GM12878 (cell line): ENCODE results near the gene CETP. TPM values are rescaled to one million over a fixed set of nuclear protein-coding genes. Genes with fewer than 3 reads are reported as not detected.

ENCODE experiments used
- BCLAF1 ChIP-seq: fragments of 450-650 bp; IDR thresholded peaks from 2 replicates; pipeline ENCODE4 v1.6.1; 2017; ENCODE audit warnings: antibody characterized with exemption, mild to moderate bottlenecking, moderate library complexity
- BMI1 ChIP-seq: fragments of 450-650 bp; IDR thresholded peaks from 2 replicates; pipeline ENCODE4 v1.6.1; 2016; ENCODE audit warnings: mild to moderate bottlenecking, moderate library complexity, borderline replicate concordance
- CBFB ChIP-seq: IDR thresholded peaks from 2 replicates; pipeline ENCODE4 v1.6.1; 2016; ENCODE audit warnings: antibody characterized with exemption, low read depth
- EGR1 ChIP-seq, 2 experiments: IDR thresholded peaks; 1 replicate in 1 of 2; 2 replicates in 1 of 2; pipeline ENCODE4 v1.6.1; 2011 to 2012; ENCODE audit warnings: low read depth in 2 of 2, low read length in 2 of 2, borderline replicate concordance in 1 of 2, mild to moderate bottlenecking in 1 of 2, moderate library complexity in 1 of 2
- KAT2A ChIP-seq: conservative IDR thresholded peaks from 2 replicates; pipeline ENCODE4 v1.6.1; 2011; ENCODE audit warnings: low read depth, low read length; ENCODE audit not compliant: control insufficient read depth
- MEF2B ChIP-seq: fragments of 450-650 bp; IDR thresholded peaks from 2 replicates; pipeline ENCODE4 v1.6.1; 2018; ENCODE audit warnings: mild to moderate bottlenecking, moderate library complexity; ENCODE audit not compliant: partially characterized antibody, poor library complexity, severe bottlenecking
- NRF1 ChIP-seq: conservative IDR thresholded peaks from 2 replicates; pipeline ENCODE4 v1.6.1; 2011; ENCODE audit warnings: mild to moderate bottlenecking, low read depth, low read length, improper control_type of control experiment
- PKNOX1 ChIP-seq: fragments of 450-650 bp; IDR thresholded peaks from 2 replicates; pipeline ENCODE4 v1.6.1; 2016; ENCODE audit warnings: mild to moderate bottlenecking
- RB1 ChIP-seq: fragments of 450-650 bp; formaldehyde crosslinking; IDR thresholded peaks from 2 replicates; pipeline ENCODE4 v1.6.1; 2017; ENCODE audit warnings: mild to moderate bottlenecking, borderline replicate concordance
- RUNX3 ChIP-seq: IDR thresholded peaks from 2 replicates; pipeline ENCODE4 v1.6.1; 2012; ENCODE audit warnings: low read length, inconsistent platforms
- SREBF2 ChIP-seq: IDR thresholded peaks from 2 replicates; pipeline ENCODE4 v1.6.1; 2012; ENCODE audit warnings: mild to moderate bottlenecking, low read length
- USF1 ChIP-seq: IDR thresholded peaks from 2 replicates; pipeline ENCODE4 v1.6.1; 2011; ENCODE audit warnings: borderline replicate concordance, low read depth, mild to moderate bottlenecking, moderate library complexity, mixed read lengths, low read length; ENCODE audit not compliant: insufficient read depth; ENCODE audit errors: extremely low read length
- ZBTB4 ChIP-seq: fragments of 450-650 bp; formaldehyde crosslinking; IDR thresholded peaks from 2 replicates; pipeline ENCODE4 v1.4.0; 2022; ENCODE audit warnings: mild to moderate bottlenecking, moderate library complexity
- ZBTB40 ChIP-seq: fragments of 450-650 bp; IDR thresholded peaks from 2 replicates; pipeline ENCODE4 v1.6.1; 2016; ENCODE audit warnings: mild to moderate bottlenecking, moderate library complexity, borderline replicate concordance
- ZNF384 ChIP-seq: IDR thresholded peaks from 2 replicates; pipeline ENCODE4 v1.6.1; 2012; ENCODE audit warnings: low read depth, mild to moderate bottlenecking, low read length, improper control_type of control experiment, borderline replicate concordance
- polyA plus RNA-seq, 11 experiments: library from polyadenylated mRNA; depleted of rRNA in 4 of 11; unstranded in 6 of 11; stranded (reverse) in 5 of 11; fragments of >200 nt; fragmentation: Nextera tagmentation in 4 of 11; fragmentation: Illumina TruSeq in 1 of 11; extraction: Ambion mirVana in 4 of 11; extraction: Trizol in 1 of 11; gene quantifications; 1 replicate in 1 of 11; 2 replicates in 10 of 11; pipeline versions ENCODE4 v1.2.1 to v1.2.3, GENCODE V29; 2011 to 2016; ENCODE audit warnings: inconsistent platforms in 2 of 11, missing spikeins in 2 of 11, low read depth in 1 of 11
- total RNA-seq, 4 experiments: library from RNA; depleted of rRNA in 3 of 4; stranded (reverse); fragments of >200 nt in 3 of 4; fragmentation: Illumina TruSeq in 1 of 4; extraction: Trizol in 1 of 4; gene quantifications; 2 replicates each; pipeline versions ENCODE4 v1.2.1 to v1.2.3, GENCODE V29; 2013 to 2021

Gene CETP
- total and polyA plus RNA-seq, 10 of the 15 experiments (the other 5 are each of a cell fraction or from before 2014, with no cell fraction given): 1.2 to 6.4 (median 2.1) TPM

- TF ChIP-seq PKNOX1: peak; percentile 53
- peak; percentile 10; the same call in 1 of the 2 replicates for TF ChIP-seq BMI1
- no peak for TF ChIP-seq ZBTB40
- TF ChIP-seq ZBTB4: no peak
- no peak for TF ChIP-seq NRF1
- TF ChIP-seq CBFB: peak; percentile 57; the same call in 1 of the 2 replicates
- TF ChIP-seq RB1: no peak; the same call in 1 of the 2 replicates
- TF ChIP-seq MEF2B: peak; percentile 95
- TF ChIP-seq ZNF384: no peak
- no peak for TF ChIP-seq SREBF2
- peak; percentile 91 for TF ChIP-seq RUNX3
- TF ChIP-seq USF1: no peak
- peak in 1 of 2 experiments; percentile 36; a peak in 1 of 3 replicates for TF ChIP-seq EGR1 (IDR thresholded peaks at IDR 0.05; ENCODE audit: borderline replicate concordance in 1 of 2, low read depth in 2 of 2, low read length in 2 of 2)
- TF ChIP-seq BCLAF1: no peak
- TF ChIP-seq KAT2A: no peak
Measured at GRCh38 chr16:56916571-56917403, 45.0 kb upstream of the CETP start (continued).
